HK-2 (cell line): Measurements from ENCODE around the gene SHC2.
"Not testable (repeated sequence)": the region's sequence is repeated elsewhere in the genome, so short reads cannot be mapped to it uniquely, and the experiment has no call there.

ENCODE experiments used
- DNase-seq: peaks from one replicate; pipeline ENCODE4 v3.0.0-alpha.2; 2018; ENCODE audit not compliant: unreplicated experiment

The SHC2 gene

GRCh38 chr19:468587-469256 is 7.9 kb upstream of the SHC2 start:
- DNase-seq, result no peak

- no peak for DNase-seq
These were observed 6.7 kb upstream of the SHC2 start for GRCh38 chr19:467554-467953.

GRCh38 chr19:465056-465816 is 4.4 kb upstream of the SHC2 start:
- no peak for DNase-seq

GRCh38 chr19:464208-464545 is 3.3 kb upstream of the SHC2 start:
- DNase-seq, result no peak

GRCh38 chr19:463483-464207 is 2.8 kb upstream of the SHC2 start:
- DNase-seq, result no peak

- no peak for DNase-seq
These were observed 1.1 kb upstream of the SHC2 start for GRCh38 chr19:461721-462551.

- peak; percentile 56 for DNase-seq
These were observed 915 bp downstream of the SHC2 start for GRCh38 chr19:459724-460511.

- DNase-seq, result no peak
These were observed 2.5 kb downstream of the SHC2 start for GRCh38 chr19:458091-459042.

- DNase-seq, result no peak
These were observed 3.2 kb downstream of the SHC2 start for GRCh38 chr19:457636-458035.

- DNase-seq, result no peak
These were observed 4.2 kb downstream of the SHC2 start for GRCh38 chr19:456547-457110.

- no peak for DNase-seq
These were observed 4.8 kb downstream of the SHC2 start for GRCh38 chr19:455851-456546.

GRCh38 chr19:455031-455705 is 5.7 kb downstream of the SHC2 start:
- DNase-seq, result no peak

- DNase-seq, result no peak
These were observed 7.2 kb downstream of the SHC2 start for GRCh38 chr19:453606-454005.

GRCh38 chr19:452829-453228 is 8.0 kb downstream of the SHC2 start:
- no peak for DNase-seq

- not testable (repeated sequence) for DNase-seq
These were observed 9.8 kb downstream of the SHC2 start for GRCh38 chr19:450912-451481.

GRCh38 chr19:449916-450315 is 10.9 kb downstream of the SHC2 start:
- DNase-seq, result no peak

GRCh38 chr19:447816-448560 is 12.8 kb downstream of the SHC2 start:
- no peak for DNase-seq

GRCh38 chr19:447064-447426 is 13.8 kb downstream of the SHC2 start:
- DNase-seq, result no peak
